Measurements from ENCODE around the gene TROAP.

- TF ChIP-seq, protein P1, sequence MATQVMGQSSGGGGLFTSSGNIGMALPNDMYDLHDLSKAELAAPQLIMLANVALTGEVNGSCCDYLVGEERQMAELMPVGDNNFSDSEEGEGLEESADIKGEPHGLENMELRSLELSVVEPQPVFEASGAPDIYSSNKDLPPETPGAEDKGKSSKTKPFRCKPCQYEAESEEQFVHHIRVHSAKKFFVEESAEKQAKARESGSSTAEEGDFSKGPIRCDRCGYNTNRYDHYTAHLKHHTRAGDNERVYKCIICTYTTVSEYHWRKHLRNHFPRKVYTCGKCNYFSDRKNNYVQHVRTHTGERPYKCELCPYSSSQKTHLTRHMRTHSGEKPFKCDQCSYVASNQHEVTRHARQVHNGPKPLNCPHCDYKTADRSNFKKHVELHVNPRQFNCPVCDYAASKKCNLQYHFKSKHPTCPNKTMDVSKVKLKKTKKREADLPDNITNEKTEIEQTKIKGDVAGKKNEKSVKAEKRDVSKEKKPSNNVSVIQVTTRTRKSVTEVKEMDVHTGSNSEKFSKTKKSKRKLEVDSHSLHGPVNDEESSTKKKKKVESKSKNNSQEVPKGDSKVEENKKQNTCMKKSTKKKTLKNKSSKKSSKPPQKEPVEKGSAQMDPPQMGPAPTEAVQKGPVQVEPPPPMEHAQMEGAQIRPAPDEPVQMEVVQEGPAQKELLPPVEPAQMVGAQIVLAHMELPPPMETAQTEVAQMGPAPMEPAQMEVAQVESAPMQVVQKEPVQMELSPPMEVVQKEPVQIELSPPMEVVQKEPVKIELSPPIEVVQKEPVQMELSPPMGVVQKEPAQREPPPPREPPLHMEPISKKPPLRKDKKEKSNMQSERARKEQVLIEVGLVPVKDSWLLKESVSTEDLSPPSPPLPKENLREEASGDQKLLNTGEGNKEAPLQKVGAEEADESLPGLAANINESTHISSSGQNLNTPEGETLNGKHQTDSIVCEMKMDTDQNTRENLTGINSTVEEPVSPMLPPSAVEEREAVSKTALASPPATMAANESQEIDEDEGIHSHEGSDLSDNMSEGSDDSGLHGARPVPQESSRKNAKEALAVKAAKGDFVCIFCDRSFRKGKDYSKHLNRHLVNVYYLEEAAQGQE (IDR thresholded peaks at IDR 0.05) = no peak
- TF ChIP-seq CTCF (IDR thresholded peaks at IDR 0.05; ENCODE audit: low read depth, low read length, missing input control) (no peak), YY1 (IDR thresholded peaks at IDR 0.05) (no peak), MAX (IDR thresholded peaks at IDR 0.05) (no peak), JUND (IDR thresholded peaks at IDR 0.05) (no peak), HNF4G (IDR thresholded peaks at IDR 0.05) (no peak), FOXA1 (IDR thresholded peaks at IDR 0.05) (no peak), ZBTB33 (IDR thresholded peaks at IDR 0.05) (no peak), ATF3 (IDR thresholded peaks at IDR 0.05) (no peak)
These were observed 21.3 kb upstream of the TROAP start for GRCh38 chr12:49301760-49302159.

Measured in liver (tissue), 3 donors.